Osteocyte (in vitro differentiated cells): Measurements from ENCODE around the gene TEX14. TPM values are rescaled to one million over a fixed set of nuclear protein-coding genes. Genes with fewer than 3 reads are reported as not detected.

Experiments used
- DNase-seq: peaks from one replicate; pipeline ENCODE4 v3.0.0; 2021; ENCODE audit warnings: mixed read lengths; ENCODE audit not compliant: unreplicated experiment; ENCODE audit errors: extremely low spot score
- H3K27ac Mint-ChIP-seq: one replicate; pipeline ENCODE4 v1.8.0; 2021; ENCODE audit warnings: mild to moderate bottlenecking, mixed read lengths; ENCODE audit not compliant: unreplicated experiment
- H3K27me3 Mint-ChIP-seq: one replicate; pipeline ENCODE4 v1.8.0; 2021; ENCODE audit warnings: mixed read lengths; ENCODE audit not compliant: unreplicated experiment
- H3K36me3 Mint-ChIP-seq: one replicate; pipeline ENCODE4 v1.8.0; 2021; ENCODE audit warnings: mixed read lengths; ENCODE audit not compliant: unreplicated experiment
- H3K4me1 Mint-ChIP-seq: one replicate; pipeline ENCODE4 v1.8.0; 2021; ENCODE audit warnings: mixed read lengths; ENCODE audit not compliant: unreplicated experiment
- H3K4me3 Mint-ChIP-seq: one replicate; pipeline ENCODE4 v1.8.0; 2021; ENCODE audit warnings: mild to moderate bottlenecking, moderate library complexity, mixed read lengths; ENCODE audit not compliant: unreplicated experiment
- H3K9me3 Mint-ChIP-seq: one replicate; pipeline ENCODE4 v1.8.0; 2021; ENCODE audit warnings: mixed read lengths; ENCODE audit not compliant: unreplicated experiment
- total RNA-seq: library from RNA; stranded (reverse); gene quantifications from 2 replicates; pipeline ENCODE4 v1.2.1, GENCODE V29; 2021
- TF ChIP-seq, protein P1 (sequence below): fragments of 200-600 bp; sonication (generic); IDR thresholded peaks from 2 replicates; pipeline ENCODE4 v1.5.0; 2021; ENCODE audit warnings: antibody characterized with exemption, mild to moderate bottlenecking, moderate library complexity

The TEX14 gene
- total RNA-seq, 1 donor from 2014 or later: 0.27 TPM

DNA sequence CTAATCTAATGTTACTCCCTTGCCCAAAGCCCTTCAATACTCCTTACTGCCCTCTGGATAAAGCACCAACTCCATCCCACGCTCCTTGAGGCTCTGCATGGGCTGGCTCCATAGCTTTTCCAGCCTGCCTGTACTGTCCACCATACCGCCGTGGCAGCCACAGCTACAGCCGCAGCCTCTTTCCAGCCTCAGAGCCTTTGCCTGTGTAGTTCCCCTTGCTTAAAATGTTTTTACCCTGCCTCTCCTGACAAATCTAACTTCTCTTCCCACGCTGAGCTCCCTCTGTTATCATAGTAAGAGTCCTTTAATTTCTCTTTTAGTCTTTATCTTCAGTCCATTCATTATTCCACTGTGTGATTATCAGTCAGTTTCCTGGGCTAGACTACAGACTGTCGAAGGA lies 22.0 kb downstream of the TEX14 start:
- DNase-seq: no peak
- H3K9me3 Mint-ChIP-seq: no peaks in the 10 kb centered on the region
- H3K36me3 Mint-ChIP-seq: no peaks in the 10 kb centered on the region
- peaks cover 2% of the 10 kb centered on the region for H3K4me1 Mint-ChIP-seq
- H3K27ac Mint-ChIP-seq: no peak overlapping the region
- TF ChIP-seq, protein P1, sequence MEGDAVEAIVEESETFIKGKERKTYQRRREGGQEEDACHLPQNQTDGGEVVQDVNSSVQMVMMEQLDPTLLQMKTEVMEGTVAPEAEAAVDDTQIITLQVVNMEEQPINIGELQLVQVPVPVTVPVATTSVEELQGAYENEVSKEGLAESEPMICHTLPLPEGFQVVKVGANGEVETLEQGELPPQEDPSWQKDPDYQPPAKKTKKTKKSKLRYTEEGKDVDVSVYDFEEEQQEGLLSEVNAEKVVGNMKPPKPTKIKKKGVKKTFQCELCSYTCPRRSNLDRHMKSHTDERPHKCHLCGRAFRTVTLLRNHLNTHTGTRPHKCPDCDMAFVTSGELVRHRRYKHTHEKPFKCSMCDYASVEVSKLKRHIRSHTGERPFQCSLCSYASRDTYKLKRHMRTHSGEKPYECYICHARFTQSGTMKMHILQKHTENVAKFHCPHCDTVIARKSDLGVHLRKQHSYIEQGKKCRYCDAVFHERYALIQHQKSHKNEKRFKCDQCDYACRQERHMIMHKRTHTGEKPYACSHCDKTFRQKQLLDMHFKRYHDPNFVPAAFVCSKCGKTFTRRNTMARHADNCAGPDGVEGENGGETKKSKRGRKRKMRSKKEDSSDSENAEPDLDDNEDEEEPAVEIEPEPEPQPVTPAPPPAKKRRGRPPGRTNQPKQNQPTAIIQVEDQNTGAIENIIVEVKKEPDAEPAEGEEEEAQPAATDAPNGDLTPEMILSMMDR: no peak
- peaks cover 11% of the 10 kb centered on the region for H3K27me3 Mint-ChIP-seq
- H3K4me3 Mint-ChIP-seq: no peak overlapping the region

DNA sequence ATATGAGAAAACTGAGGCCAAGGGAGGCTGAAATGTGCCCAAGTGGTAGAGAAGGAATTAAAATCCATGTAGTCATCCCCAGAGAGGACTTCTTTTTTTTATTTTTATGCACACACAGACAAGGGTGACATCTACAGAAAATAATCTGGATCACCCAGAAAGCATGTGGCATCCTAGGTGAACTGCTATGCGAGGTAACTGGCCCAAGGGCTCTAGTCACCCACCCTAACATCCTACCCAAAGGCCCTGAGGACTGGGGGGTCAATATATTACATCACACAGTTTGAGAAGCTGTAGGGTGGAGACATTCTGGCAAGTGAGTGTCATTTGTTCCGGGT lies 23.3 kb downstream of the TEX14 start:
- Mint-ChIP-seq H3K4me1 (peaks cover 2% of the 10 kb centered on the region), H3K9me3 (no peaks in the 10 kb centered on the region), H3K27me3 (peaks cover 11% of the 10 kb centered on the region), H3K27ac (no peak overlapping the region), H3K36me3 (no peaks in the 10 kb centered on the region), H3K4me3 (no peak overlapping the region)
- TF ChIP-seq, protein P1: no peak
- DNase-seq: no peak

DNA sequence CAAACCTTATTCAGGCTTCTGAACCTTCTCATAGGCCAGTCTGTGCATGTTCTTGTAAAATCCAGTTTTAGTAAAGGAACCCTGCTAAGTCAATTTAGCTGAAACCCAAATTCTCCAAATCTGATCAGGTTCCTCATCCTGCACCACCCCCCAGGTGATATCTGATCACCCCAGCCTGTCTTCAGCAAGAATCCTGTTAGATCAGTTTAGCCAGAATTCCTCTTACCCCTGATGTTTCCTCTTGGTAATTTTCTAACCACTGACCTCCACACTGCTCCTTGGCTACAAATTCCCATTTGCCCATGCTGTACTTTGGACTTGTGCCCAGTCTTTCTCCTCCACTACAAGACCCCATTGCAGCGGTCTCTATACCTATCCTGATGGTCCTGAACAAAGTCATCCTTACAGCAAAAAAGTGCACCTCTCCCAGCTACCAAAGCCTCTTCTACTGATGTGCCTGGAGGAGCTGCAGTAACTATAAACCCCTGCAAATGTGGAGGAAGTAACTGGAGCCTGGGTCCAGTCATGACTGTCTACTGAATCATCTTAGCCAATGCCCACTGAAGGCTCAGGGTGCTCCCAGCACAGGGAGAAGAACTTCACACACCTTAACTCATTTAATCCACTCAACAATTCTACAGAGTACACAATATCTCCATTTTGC lies 23.8 kb downstream of the TEX14 start:
- H3K9me3 Mint-ChIP-seq: no peaks in the 10 kb centered on the region
- H3K27ac Mint-ChIP-seq: no peak overlapping the region
- peaks cover 2% of the 10 kb centered on the region for H3K4me1 Mint-ChIP-seq
- DNase-seq: no peak
- peaks cover 11% of the 10 kb centered on the region for H3K27me3 Mint-ChIP-seq
- TF ChIP-seq, protein P1: no peak
- H3K36me3 Mint-ChIP-seq: no peaks in the 10 kb centered on the region
- no peak overlapping the region for H3K4me3 Mint-ChIP-seq

DNA sequence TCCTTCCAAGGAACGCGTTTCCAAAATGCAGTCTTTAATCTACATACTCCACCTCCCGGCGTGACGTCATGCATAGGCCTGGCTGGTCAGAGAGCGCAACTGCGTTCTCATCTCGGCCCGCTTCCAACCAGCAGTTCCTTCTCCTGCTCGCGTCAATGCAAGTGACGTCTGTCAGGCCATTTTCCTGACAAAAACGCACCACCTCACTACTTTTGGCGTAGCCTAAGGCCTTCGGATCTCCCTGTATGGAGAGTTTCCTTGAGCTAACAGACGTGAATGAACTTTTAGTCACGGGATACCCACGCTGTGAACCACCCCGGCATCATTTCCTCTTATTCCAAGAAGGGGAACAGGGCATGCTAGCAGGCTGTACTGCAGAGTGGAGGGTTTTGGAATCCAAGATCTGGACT lies 25.0 kb downstream of the TEX14 start:
- no peak for DNase-seq
- H3K4me3 Mint-ChIP-seq: no peak overlapping the region
- TF ChIP-seq, protein P1: no peak
- peaks cover 2% of the 10 kb centered on the region for H3K4me1 Mint-ChIP-seq
- no peak overlapping the region for H3K27ac Mint-ChIP-seq
- H3K27me3 Mint-ChIP-seq: peaks cover 11% of the 10 kb centered on the region
- no peaks in the 10 kb centered on the region for H3K36me3 Mint-ChIP-seq
- H3K9me3 Mint-ChIP-seq: no peaks in the 10 kb centered on the region

DNA sequence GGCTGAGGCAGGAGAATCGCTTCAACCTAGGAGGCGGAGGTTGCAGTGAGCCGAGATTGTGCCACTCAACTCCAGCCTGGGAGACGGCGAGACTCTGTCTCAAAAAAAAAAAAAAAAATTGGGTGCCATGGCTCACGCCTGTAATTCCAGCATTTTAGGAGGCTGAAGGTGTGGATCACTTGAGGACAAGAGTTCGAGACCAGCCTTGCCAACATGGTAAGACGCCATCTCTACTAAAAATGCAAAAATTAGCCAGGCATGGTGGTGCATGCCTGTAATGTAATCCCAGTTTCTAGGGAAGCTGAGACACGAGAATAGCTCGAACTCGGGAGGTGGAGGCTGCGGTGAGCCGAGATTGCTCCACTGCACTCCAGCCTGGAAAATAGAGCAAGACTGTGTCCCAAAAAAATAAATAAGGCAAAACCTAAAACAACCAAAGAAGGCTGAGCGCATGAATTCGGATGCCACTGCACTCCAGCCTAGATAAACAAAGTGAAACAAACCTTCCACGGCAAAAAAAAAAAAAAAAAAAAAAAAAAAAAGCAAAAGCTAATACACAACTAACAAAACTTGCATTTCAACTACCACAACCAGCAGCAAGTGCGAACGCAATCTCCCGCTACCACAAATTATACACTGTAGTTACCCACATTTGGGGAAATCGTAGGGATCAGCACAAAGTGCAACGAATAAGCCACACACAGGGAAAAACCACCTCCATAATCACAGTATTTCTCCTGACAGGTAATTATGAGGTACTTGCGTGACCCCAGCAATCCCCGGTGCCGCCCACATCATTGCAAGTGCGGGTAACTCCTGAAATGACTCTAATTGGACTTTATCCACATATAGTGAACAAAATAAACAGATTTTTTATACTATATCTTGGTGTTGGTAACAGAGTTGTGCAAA lies 25.6 kb downstream of the TEX14 start:
- Mint-ChIP-seq H3K27ac (no peak overlapping the region), H3K27me3 (peaks cover 11% of the 10 kb centered on the region), H3K36me3 (no peaks in the 10 kb centered on the region), H3K9me3 (no peaks in the 10 kb centered on the region), H3K4me3 (no peak overlapping the region), H3K4me1 (peaks cover 2% of the 10 kb centered on the region)
- TF ChIP-seq, protein P1: no peak
- no peak for DNase-seq
